Upper lobe of right lung (tissue), 1 donor: ENCODE measurements around the gene VGLL4. TPM values are rescaled to one million over a fixed set of nuclear protein-coding genes. Genes with fewer than 3 reads are reported as not detected.

Experiments used
- ATAC-seq: fragments of 200-7000 bp; cut with Tn5 transposase; one replicate; pipeline ENCODE4 v1.9.1; 2020; ENCODE audit warnings: mild to moderate bottlenecking, moderate library complexity
- DNase-seq: peaks from one replicate; pipeline ENCODE4 v3.0.0-alpha.2; 2020
- H3K27ac ChIP-seq: fragments of 200-600 bp; one replicate; pipeline ENCODE4 v1.8.0; 2022
- H3K27me3 ChIP-seq: fragments of 200-600 bp; one replicate; pipeline ENCODE4 v1.8.0; 2022; ENCODE audit warnings: mild to moderate bottlenecking
- H3K36me3 ChIP-seq: fragments of 200-600 bp; one replicate; pipeline ENCODE4 v1.8.0; 2022
- H3K4me1 ChIP-seq: fragments of 200-600 bp; one replicate; pipeline ENCODE4 v1.8.0; 2022
- H3K4me3 ChIP-seq: fragments of 200-600 bp; one replicate; pipeline ENCODE4 v1.8.0; 2022; ENCODE audit warnings: mild to moderate bottlenecking
- H3K9me3 ChIP-seq: fragments of 200-600 bp; one replicate; pipeline ENCODE4 v1.8.0; 2022
- CTCF ChIP-seq: fragments of 200-600 bp; IDR thresholded peaks from one replicate; pipeline ENCODE4 v1.8.0; 2022; ENCODE audit warnings: antibody characterized with exemption
- intact Hi-C: fragments of 100-400 bp; cut with DNase I; formaldehyde crosslinking; loops from one replicate; pipeline ENCODE4 v1.11.0; 2022
- total RNA-seq: library from RNA; stranded (reverse); fragmentation: NEBNext Ultra II Directional; extraction: Animal tissue kit (Norgen Biotek cat#: 25700); gene quantifications from one replicate; pipeline ENCODE4 v1.2.1, GENCODE V29; 2021
- donor health status: DM: no; HTN: yes; CAD: no; lungs with severe emphysema.

The VGLL4 gene
- total RNA-seq, 1 donor from 2014 or later, result 57.5 TPM

- Histone ChIP-seq H3K4me1 (peaks cover 45% of the 10 kb centered on the region), H3K36me3 (no peaks in the 10 kb centered on the region), H3K4me3 (peak overlapping the region; percentile 61), H3K27me3 (no peaks in the 10 kb centered on the region), H3K9me3 (no peaks in the 10 kb centered on the region), H3K27ac (peak overlapping the region; percentile 93)
- no peak for ATAC-seq
- DNase-seq, result no peak
- TF ChIP-seq CTCF, result no peak
- intact Hi-C loops, result no loop called here
Measured at GRCh38 chr3:11641683-11642430, 1.9 kb downstream of the VGLL4 start.

GRCh38 chr3:11641316-11641682, 2.4 kb downstream of the VGLL4 start:
- Histone ChIP-seq H3K4me3 (peak overlapping the region; percentile 61), H3K36me3 (no peaks in the 10 kb centered on the region), H3K4me1 (peaks cover 51% of the 10 kb centered on the region), H3K27ac (peak overlapping the region; percentile 93), H3K27me3 (no peaks in the 10 kb centered on the region), H3K9me3 (no peaks in the 10 kb centered on the region)
- intact Hi-C loops, result no loop called here
- ATAC-seq (no peak), DNase-seq (no peak)
- no peak for TF ChIP-seq CTCF

GRCh38 chr3:11640009-11640673, 3.6 kb downstream of the VGLL4 start:
- peaks cover 62% of the 10 kb centered on the region for H3K4me1 ChIP-seq
- intact Hi-C loops, result no loop called here
- H3K4me3 ChIP-seq, result peak overlapping the region; percentile 61

GRCh38 chr3:11638495-11639358, 5.0 kb downstream of the VGLL4 start:
- DNase-seq (no peak), ATAC-seq (no peak)
- H3K27ac ChIP-seq, result peak overlapping the region; percentile 93
- no peak for TF ChIP-seq CTCF
- H3K4me1 ChIP-seq, result peaks cover 70% of the 10 kb centered on the region
- no peaks in the 10 kb centered on the region for H3K27me3 ChIP-seq
- no peaks in the 10 kb centered on the region for H3K9me3 ChIP-seq
- peak overlapping the region; percentile 19 for H3K4me3 ChIP-seq
- H3K36me3 ChIP-seq, result no peaks in the 10 kb centered on the region
- intact Hi-C loops, result loop anchor here (10.0 kb wide), 1 partner anchor 64 kb away; no protein-coding TSS in a partner anchor

More at GRCh38 chr3:11640009-11640673, 3.6 kb downstream of the VGLL4 start:
- no peaks in the 10 kb centered on the region for H3K27me3 ChIP-seq
- H3K27ac ChIP-seq, result peak overlapping the region; percentile 93
- no peaks in the 10 kb centered on the region for H3K9me3 ChIP-seq
- DNase-seq, result no peak
- H3K36me3 ChIP-seq, result no peaks in the 10 kb centered on the region
- TF ChIP-seq CTCF, result no peak
- ATAC-seq, result no peak

- peaks cover 77% of the 10 kb centered on the region for H3K4me1 ChIP-seq
Measured at GRCh38 chr3:11637901-11638458, 5.7 kb downstream of the VGLL4 start.

More at GRCh38 chr3:11637901-11638458, 5.7 kb downstream of the VGLL4 start:
- Histone ChIP-seq H3K27ac (peak overlapping the region; percentile 93), H3K4me3 (peak overlapping the region; percentile 19), H3K27me3 (no peaks in the 10 kb centered on the region), H3K9me3 (no peaks in the 10 kb centered on the region), H3K36me3 (no peaks in the 10 kb centered on the region)
- no peak for ATAC-seq
- no peak for TF ChIP-seq CTCF
- intact Hi-C loops, result loop anchor here (10.0 kb wide), 1 partner anchor 63 kb away; no protein-coding TSS in a partner anchor
- no peak for DNase-seq
